ENCODE results near the gene SUCLA2.

Gene SUCLA2

GRCh38 chr13:47896111-47896510 lies 105.0 kb downstream of the SUCLA2 start:
- TF ChIP-seq YY1 (IDR thresholded peaks at IDR 0.05; ENCODE audit: low read depth) (no peak), RAD21 (IDR thresholded peaks at IDR 0.05; ENCODE audit: low read depth) (no peak)

GRCh38 chr13:47893527-47893926 lies 107.5 kb downstream of the SUCLA2 start:
- TF ChIP-seq CREB1 (IDR thresholded peaks at IDR 0.05; ENCODE audit: low read depth) (no peak), ZBTB7A (IDR thresholded peaks at IDR 0.05; ENCODE audit: low read depth) (no peak), RAD21 (IDR thresholded peaks at IDR 0.05; ENCODE audit: low read depth) (no peak)

Measured in Ishikawa (cell line).